HL-60 (cell line): ENCODE measurements around the gene DUSP5.

Source experiments
- CTCF ChIP-seq: IDR thresholded peaks from one replicate; pipeline ENCODE4 v1.5.1; 2011; ENCODE audit warnings: low read length, control low read depth, inconsistent platforms; ENCODE audit not compliant: insufficient read depth
- POLR2AphosphoS5 ChIP-seq: IDR thresholded peaks from 2 replicates; pipeline ENCODE4 v1.6.1; 2012; ENCODE audit warnings: low read depth

GRCh38 chr10:110474826-110475225 is 22.9 kb upstream of the DUSP5 start:
- TF ChIP-seq CTCF (no peak), POLR2AphosphoS5 (no peak)
